ENCODE results near the gene DUSP22.

- TF ChIP-seq ZBTB33 (IDR thresholded peaks at IDR 0.05; ENCODE audit: borderline replicate concordance, low read depth) (no peak), CTCF (IDR thresholded peaks at IDR 0.05) (no peak), GATA2 (CRISPR knock-in tag; IDR thresholded peaks at IDR 0.05) (no peak), MAX (IDR thresholded peaks at IDR 0.05; ENCODE audit: low read depth) (no peak), GABPA (IDR thresholded peaks at IDR 0.05; ENCODE audit: low read depth) (no peak)
Measured at GRCh38 chr6:389622-390021, 97.3 kb downstream of the DUSP22 start.
